Raji (cell line): ENCODE data around the gene LDLRAP1.

Experiments used
- POLR2A ChIP-seq: IDR thresholded peaks from 2 replicates; pipeline ENCODE4 v1.6.1; 2011; ENCODE audit warnings: low read depth, low read length, control low read depth; ENCODE audit not compliant: insufficient read depth

The LDLRAP1 gene

GRCh38 chr1:25519624-25520023 is 23.8 kb upstream of the LDLRAP1 start:
- no peak for TF ChIP-seq POLR2A

- no peak for TF ChIP-seq POLR2A
Measured at GRCh38 chr1:25520446-25521061, 22.9 kb upstream of the LDLRAP1 start.

GRCh38 chr1:25522031-25522655 is 21.3 kb upstream of the LDLRAP1 start:
- no peak for TF ChIP-seq POLR2A

GRCh38 chr1:25523542-25523941 is 19.9 kb upstream of the LDLRAP1 start:
- TF ChIP-seq POLR2A = no peak

- no peak for TF ChIP-seq POLR2A
Measured at GRCh38 chr1:25524568-25525360, 18.6 kb upstream of the LDLRAP1 start.

- TF ChIP-seq POLR2A = no peak
Measured at GRCh38 chr1:25525361-25525688, 18.1 kb upstream of the LDLRAP1 start.

GRCh38 chr1:25526753-25527152 is 16.7 kb upstream of the LDLRAP1 start:
- no peak for TF ChIP-seq POLR2A

GRCh38 chr1:25527226-25527846 is 16.1 kb upstream of the LDLRAP1 start:
- TF ChIP-seq POLR2A = no peak

GRCh38 chr1:25527946-25528595 is 15.3 kb upstream of the LDLRAP1 start:
- TF ChIP-seq POLR2A = no peak

- no peak for TF ChIP-seq POLR2A
Measured at GRCh38 chr1:25528881-25529517, 14.4 kb upstream of the LDLRAP1 start.

GRCh38 chr1:25529518-25530185 is 13.8 kb upstream of the LDLRAP1 start:
- TF ChIP-seq POLR2A = no peak

- no peak for TF ChIP-seq POLR2A
Measured at GRCh38 chr1:25530186-25531081, 13.0 kb upstream of the LDLRAP1 start.

- TF ChIP-seq POLR2A = no peak
Measured at GRCh38 chr1:25531082-25531461, 12.3 kb upstream of the LDLRAP1 start.
